Smooth muscle cell (in vitro differentiated cells): ENCODE results near the gene TMEM52. TPM values are rescaled to one million over a fixed set of nuclear protein-coding genes. Genes with fewer than 3 reads are reported as not detected.

ENCODE experiments used
- DNase-seq: peaks from one replicate; lab custom pipeline; 2025; ENCODE audit not compliant: unreplicated experiment; lab: John Stamatoyannopoulos, UW
- H2AFZ ChIP-seq: fragments of 200-600 bp; sonication (generic); 2 replicates; pipeline ENCODE4 v1.6.0; 2016; ENCODE audit warnings: antibody characterized with exemption, low read depth, mild to moderate bottlenecking
- H3F3A ChIP-seq: fragments of 200-600 bp; sonication (generic); 2 replicates; pipeline ENCODE4 v1.6.0; 2017; ENCODE audit warnings: antibody characterized with exemption, low read depth
- H3K27ac ChIP-seq: fragments of 200-600 bp; sonication (generic); 2 replicates; pipeline ENCODE4 v1.5.1; 2016; ENCODE audit warnings: low read depth, mild to moderate bottlenecking
- H3K27me3 ChIP-seq: fragments of 200-600 bp; sonication (generic); 2 replicates; pipeline ENCODE4 v1.6.1; 2016; ENCODE audit warnings: low read depth, mild to moderate bottlenecking
- H3K36me3 ChIP-seq: fragments of 200-600 bp; sonication (generic); 2 replicates; pipeline ENCODE4 v1.5.1; 2016; ENCODE audit warnings: low read depth
- H3K4me1 ChIP-seq: fragments of 200-600 bp; sonication (generic); 2 replicates; pipeline ENCODE4 v1.5.1; 2016; ENCODE audit warnings: low read depth
- H3K4me2 ChIP-seq: fragments of 200-600 bp; sonication (generic); 2 replicates; pipeline ENCODE4 v1.6.0; 2016; ENCODE audit warnings: mild to moderate bottlenecking
- H3K4me3 ChIP-seq: fragments of 200-600 bp; sonication (generic); 2 replicates; pipeline ENCODE4 v1.5.1; 2016; ENCODE audit warnings: mild to moderate bottlenecking
- H3K79me2 ChIP-seq: fragments of 200-600 bp; sonication (generic); 2 replicates; pipeline ENCODE4 v1.6.0; 2016; ENCODE audit warnings: low read depth, mild to moderate bottlenecking
- H3K9ac ChIP-seq: fragments of 200-600 bp; sonication (generic); 2 replicates; pipeline ENCODE4 v1.6.0; 2016; ENCODE audit warnings: low read depth
- H3K9me3 ChIP-seq: fragments of 200-600 bp; sonication (generic); replicated peaks from 2 replicates; pipeline ENCODE4 v1.5.1; 2016; ENCODE audit warnings: low read depth
- H4K20me1 ChIP-seq: fragments of 200-600 bp; sonication (generic); 2 replicates; pipeline ENCODE4 v1.6.0; 2016; ENCODE audit warnings: low read depth
- CTCF ChIP-seq: fragments of 200-600 bp; sonication (generic); IDR thresholded peaks from 2 replicates; pipeline ENCODE4 v1.5.1; 2017; ENCODE audit warnings: borderline replicate concordance, mild to moderate bottlenecking, antibody characterized with exemption; ENCODE audit not compliant: insufficient read depth, poor library complexity, severe bottlenecking
- WGBS: methylation state at CpG from one replicate; pipeline ENCODE4 v1.1.7; 2016; ENCODE audit warnings: low lambda C conversion rate; 5-methylcytosine and 5-hydroxymethylcytosine counted together
- polyA plus RNA-seq: library from polyadenylated mRNA; unstranded; fragments of >200 nt; fragmentation: Nextera tagmentation; extraction: Ambion mirVana; gene quantifications from 2 replicates; pipeline ENCODE4 v1.2.1, GENCODE V29; 2016
- total RNA-seq: library from RNA; depleted of rRNA; stranded (reverse); fragments of >200 nt; gene quantifications from 2 replicates; pipeline ENCODE4 v1.2.3, GENCODE V29; 2014

TMEM52 gene
- total and polyA plus RNA-seq, 2 experiments from 2014 or later = 0.18 to 1.7 TPM

GRCh38 chr1:1894354-1895059 lies 24.6 kb downstream of the TMEM52 start:
- Histone ChIP-seq H2AFZ (no peak overlapping the region), H3K4me2 (no peak overlapping the region), H3F3A (no peaks in the 10 kb centered on the region), H3K36me3 (no peaks in the 10 kb centered on the region), H3K9ac (no peak overlapping the region), H3K4me1 (peaks cover 12% of the 10 kb centered on the region), H3K9me3 (no peaks in the 10 kb centered on the region), H4K20me1 (peaks cover 6% of the 10 kb centered on the region), H3K27ac (no peak overlapping the region), H3K79me2 (peaks cover 11% of the 10 kb centered on the region), H3K4me3 (no peak overlapping the region), H3K27me3 (no peaks in the 10 kb centered on the region)
- no peak for TF ChIP-seq CTCF
- 55% methylated on average over 14 of the region's 14 CpGs for WGBS
- DNase-seq = no peak

DNA sequence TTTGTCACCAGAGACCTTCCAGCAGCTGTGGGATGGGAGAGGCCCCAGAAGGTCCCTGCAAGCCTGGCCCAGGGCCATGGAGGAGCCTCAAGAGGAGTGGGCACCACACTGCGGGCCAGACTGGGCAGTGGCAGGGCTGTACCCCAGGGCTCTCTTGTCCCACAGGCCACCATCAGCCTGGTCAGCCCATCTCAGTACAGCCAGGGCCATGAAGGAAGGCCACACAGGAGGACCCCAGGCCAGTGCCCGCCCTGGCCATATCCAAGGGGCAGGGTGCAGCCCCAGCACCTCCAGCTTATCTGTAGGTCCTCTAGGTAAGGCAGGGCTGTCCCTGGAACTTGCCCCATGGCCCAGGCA lies 25.1 kb downstream of the TMEM52 start:
- peaks cover 11% of the 10 kb centered on the region for H4K20me1 ChIP-seq
- H2AFZ ChIP-seq = no peak overlapping the region
- H3K36me3 ChIP-seq = no peaks in the 10 kb centered on the region
- TF ChIP-seq CTCF = no peak
- H3K9me3 ChIP-seq = no peaks in the 10 kb centered on the region
- no peaks in the 10 kb centered on the region for H3K27me3 ChIP-seq
- H3K4me1 ChIP-seq = peaks cover 16% of the 10 kb centered on the region
- no peak overlapping the region for H3K4me3 ChIP-seq
- H3K79me2 ChIP-seq = peaks cover 16% of the 10 kb centered on the region
- H3F3A ChIP-seq = no peaks in the 10 kb centered on the region
- no peak overlapping the region for H3K4me2 ChIP-seq
- H3K27ac ChIP-seq = no peak overlapping the region
- 100% methylated on average over 2 of the region's 2 CpGs for WGBS
- no peak overlapping the region for H3K9ac ChIP-seq
- DNase-seq = no peak

GRCh38 chr1:1893291-1893985 lies 25.6 kb downstream of the TMEM52 start:
- 96% methylated on average over 19 of the region's 19 CpGs for WGBS
- Histone ChIP-seq H3K27me3 (no peaks in the 10 kb centered on the region), H3K79me2 (peaks cover 21% of the 10 kb centered on the region), H3F3A (no peaks in the 10 kb centered on the region), H3K9me3 (no peaks in the 10 kb centered on the region), H3K36me3 (no peaks in the 10 kb centered on the region), H3K9ac (no peak overlapping the region), H3K4me2 (no peak overlapping the region), H2AFZ (no peak overlapping the region), H3K4me3 (no peak overlapping the region), H4K20me1 (peaks cover 17% of the 10 kb centered on the region), H3K27ac (no peak overlapping the region), H3K4me1 (peaks cover 22% of the 10 kb centered on the region)
- no peak for TF ChIP-seq CTCF
- no peak for DNase-seq
